Skin epidermis (tissue), 12 donors: ENCODE measurements around the gene BMP5.

Experiments used
- H3K27ac ChIP-seq, 21 experiments: fragments of 200-600 bp; sonication (generic) in 11 of 21; one replicate each; pipeline ENCODE4 v1.5.0; 2020; ENCODE audit warnings: mild to moderate bottlenecking in 3 of 21, inconsistent platforms in 2 of 21, moderate library complexity in 2 of 21
- H3K4me3 ChIP-seq, 7 experiments: fragments of 200-600 bp; sonication (generic) in 2 of 7; one replicate each; pipeline ENCODE4 v1.5.0; 2020; ENCODE audit warnings: inconsistent platforms in 2 of 7, mild to moderate bottlenecking in 2 of 7, moderate library complexity in 1 of 7

Gene BMP5

DNA sequence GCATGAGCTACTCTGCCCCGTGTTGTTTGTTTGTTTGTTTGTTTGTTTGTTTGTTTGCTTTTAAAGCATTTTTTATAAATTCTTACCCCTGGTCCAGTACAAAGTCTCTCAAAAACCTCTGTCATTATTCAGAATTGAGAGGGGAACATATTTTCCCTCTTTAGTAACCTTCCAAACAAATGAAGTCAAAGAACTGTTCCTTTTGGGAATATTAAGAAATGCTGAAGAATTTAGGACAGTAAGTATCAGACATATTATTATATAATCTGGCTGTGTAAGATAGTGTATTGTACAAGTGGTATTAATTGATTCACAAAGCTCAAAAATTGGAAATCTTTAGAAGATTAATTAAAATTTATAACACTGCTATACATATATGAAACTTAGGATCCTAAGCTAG is 54.7 kb downstream of the BMP5 start:
- Histone ChIP-seq H3K4me3 (no peak overlapping the region), H3K27ac (no peak overlapping the region)

DNA sequence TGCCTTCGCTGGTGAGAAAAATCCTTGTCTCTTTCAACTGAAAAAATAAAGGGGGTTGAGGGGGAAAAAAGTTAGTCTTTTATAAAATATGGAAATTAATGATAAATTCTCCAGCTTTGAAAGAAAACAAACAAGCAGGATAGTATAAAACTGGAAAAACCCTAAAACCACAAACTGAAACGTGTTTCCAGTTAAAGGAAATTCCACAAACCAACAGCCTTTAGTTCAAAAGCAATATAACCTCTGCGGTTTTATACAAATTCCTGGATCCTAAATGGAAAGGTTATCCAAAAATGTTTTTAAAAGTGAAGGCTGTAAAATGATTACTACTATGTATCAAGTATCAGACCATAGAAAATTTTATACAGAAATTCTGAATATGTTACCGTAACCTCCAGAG is 55.6 kb downstream of the BMP5 start:
- no peak overlapping the region for H3K27ac ChIP-seq

DNA sequence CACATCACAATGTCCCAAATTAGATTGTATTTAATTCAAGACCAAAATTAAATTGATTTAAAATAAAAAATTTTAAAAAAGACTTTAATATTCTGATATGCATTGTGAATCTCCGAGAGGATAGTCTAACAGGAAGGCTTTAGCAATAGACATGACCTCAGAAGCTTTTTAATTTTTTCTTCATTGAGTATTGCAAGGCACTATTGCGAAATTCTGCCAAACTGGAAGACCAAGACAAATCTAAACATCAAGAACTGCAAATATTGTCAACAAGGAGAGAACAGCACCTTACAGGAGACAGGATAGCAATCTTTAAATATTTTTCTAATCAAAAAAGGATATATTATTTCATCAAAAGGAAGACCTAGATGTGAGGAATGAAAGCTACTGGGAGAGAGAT is 56.9 kb downstream of the BMP5 start:
- Histone ChIP-seq H3K27ac (no peak overlapping the region), H3K4me3 (no peak overlapping the region)

More for the DNA sequence above, 55.6 kb downstream of the BMP5 start:
- H3K4me3 ChIP-seq, result no peak overlapping the region

DNA sequence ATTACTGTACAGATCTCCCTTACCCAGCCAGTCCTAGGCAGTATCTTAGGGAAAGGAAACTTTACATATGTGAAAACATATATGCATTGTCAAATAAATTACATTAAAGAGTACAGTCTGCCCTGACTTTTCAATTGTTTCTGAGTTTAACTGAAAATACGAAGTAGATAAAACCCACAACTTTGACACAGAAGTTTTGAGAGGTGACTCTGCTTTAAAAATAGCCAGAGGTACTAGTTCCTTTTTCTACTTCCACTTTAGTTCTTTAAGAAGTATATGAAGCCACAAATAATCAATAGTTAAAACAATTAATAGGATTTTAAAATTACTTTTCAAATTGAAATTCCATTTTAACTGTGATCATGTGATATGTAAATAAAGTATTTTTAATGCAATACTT is 62.9 kb downstream of the BMP5 start:
- H3K27ac ChIP-seq, result no peak overlapping the region
- H3K4me3 ChIP-seq, result no peak overlapping the region

DNA sequence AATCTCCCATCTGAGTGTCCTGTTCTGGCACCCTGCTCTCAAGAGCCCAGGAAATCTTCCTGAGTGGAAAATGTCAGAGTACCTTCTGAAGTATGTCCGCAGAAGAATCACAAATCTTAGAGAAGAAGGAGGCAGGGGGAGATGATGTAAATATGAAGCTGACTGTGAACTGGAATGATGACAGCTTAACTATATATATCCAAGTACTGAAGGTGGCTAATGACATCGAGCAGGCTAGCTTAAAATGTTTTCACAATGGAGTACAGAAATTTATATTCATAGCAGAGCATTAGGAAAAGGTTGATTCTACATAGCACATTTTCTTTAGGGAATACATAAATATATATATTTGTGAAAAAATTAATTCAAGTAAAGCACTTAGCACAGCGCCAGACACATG is 64.3 kb downstream of the BMP5 start:
- Histone ChIP-seq H3K27ac (no peak overlapping the region), H3K4me3 (no peak overlapping the region)

DNA sequence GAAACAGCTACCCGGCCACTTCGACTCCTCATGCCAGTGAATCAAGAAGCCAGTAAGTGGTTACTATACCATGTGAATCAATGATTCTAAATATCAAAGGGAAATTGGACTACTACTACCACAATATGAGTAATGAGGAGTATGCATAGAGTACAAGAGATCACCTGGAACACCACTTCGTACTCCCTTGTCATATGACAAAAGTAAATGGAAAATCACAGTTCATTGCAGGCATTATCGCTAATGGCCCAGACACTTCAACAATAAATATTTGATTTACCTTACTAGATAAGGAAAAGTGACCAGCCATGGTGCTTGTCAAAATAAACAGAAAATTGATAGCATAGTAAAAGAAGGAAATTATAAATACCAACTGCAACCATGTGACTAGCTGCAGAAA is 73.1 kb downstream of the BMP5 start:
- Histone ChIP-seq H3K4me3 (no peak overlapping the region), H3K27ac (no peak overlapping the region)

DNA sequence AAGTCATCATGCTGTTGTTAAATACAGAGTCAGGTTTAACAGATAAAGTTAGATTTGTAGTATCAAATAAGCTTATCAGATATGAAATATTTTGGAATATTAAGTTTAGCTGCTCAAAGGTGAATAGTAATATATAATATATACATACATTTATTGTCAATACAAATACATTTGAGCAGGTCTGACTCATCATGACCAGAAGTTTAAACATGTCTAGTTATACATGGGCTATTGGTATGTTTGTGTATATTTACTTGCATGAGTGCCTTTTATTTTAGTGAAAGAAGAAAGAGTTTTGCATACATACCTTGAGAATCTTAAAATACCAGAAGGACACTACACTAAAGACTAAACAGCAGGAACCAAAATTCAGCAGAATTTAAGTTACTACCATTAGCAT is 76.8 kb downstream of the BMP5 start:
- Histone ChIP-seq H3K4me3 (no peak overlapping the region), H3K27ac (no peak overlapping the region)

DNA sequence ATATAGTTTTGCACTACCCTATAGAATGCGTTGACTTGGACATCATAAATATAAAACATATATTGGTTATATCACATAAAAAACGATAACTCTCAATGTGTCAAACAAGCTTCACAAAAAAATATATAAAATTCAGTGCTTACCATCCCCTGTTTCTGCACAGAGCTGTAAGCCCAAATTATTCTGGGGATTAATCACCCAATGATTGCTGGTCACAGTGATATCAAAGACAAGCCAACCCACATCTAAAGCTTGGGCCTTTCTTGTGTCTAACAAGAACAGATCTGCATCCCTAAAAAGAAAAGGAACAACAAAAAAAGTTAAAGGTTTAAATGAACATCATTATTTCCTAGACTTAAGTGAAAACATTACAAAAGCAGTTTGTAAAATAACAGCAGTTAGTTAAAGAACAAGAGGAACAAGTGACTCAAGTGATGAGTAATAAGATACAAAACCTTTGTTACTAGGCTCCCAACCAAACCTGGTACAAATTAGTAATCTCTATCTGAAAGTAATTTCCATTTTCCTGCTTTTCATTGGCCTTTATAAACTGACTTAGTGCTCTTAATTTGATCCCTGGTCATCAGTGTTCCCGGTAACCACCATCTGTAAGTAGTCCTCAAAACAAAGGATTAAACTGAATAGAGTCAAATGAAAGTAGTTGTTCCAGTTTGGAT is 81.1 kb downstream of the BMP5 start:
- H3K27ac ChIP-seq, result no peak overlapping the region
- H3K4me3 ChIP-seq, result no peak overlapping the region

DNA sequence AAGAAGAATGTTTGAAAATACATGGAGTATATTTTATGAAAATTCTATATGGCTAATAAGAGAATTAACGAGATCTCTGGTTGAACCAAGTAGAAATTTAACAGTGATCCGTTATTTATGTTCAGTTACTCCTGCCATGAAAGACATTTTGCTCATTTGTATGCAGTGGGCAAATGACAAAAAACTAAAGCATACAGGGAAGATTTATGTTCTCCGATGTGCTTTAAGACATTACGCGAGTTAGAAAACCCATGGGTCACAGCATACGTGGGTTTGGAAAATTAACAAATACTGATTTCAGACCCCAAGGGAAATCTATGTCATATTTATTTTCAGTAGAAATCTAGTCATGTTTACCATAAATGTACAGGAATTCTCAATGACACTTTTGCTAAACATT is 90.1 kb downstream of the BMP5 start:
- Histone ChIP-seq H3K4me3 (no peak overlapping the region), H3K27ac (no peak overlapping the region)

DNA sequence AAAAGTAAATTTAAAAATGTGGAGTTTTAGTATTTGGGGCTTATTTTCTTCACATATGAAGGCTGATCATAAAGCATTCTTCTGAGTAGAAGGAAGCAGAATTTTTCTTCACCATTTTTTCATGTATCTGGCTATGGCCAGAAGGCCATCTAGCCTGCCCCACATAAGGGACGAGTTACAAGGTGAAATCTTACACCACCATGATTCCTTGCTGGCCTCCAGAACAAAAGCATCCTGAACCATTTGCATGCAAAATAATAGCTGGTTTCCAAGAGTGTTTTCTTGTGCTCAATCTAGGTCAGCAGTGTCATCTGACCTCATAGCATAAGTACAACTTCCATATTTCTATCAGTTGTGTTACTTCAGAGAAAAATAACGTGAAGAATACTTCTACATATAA is 93.1 kb downstream of the BMP5 start:
- Histone ChIP-seq H3K27ac (no peak overlapping the region), H3K4me3 (no peak overlapping the region)

DNA sequence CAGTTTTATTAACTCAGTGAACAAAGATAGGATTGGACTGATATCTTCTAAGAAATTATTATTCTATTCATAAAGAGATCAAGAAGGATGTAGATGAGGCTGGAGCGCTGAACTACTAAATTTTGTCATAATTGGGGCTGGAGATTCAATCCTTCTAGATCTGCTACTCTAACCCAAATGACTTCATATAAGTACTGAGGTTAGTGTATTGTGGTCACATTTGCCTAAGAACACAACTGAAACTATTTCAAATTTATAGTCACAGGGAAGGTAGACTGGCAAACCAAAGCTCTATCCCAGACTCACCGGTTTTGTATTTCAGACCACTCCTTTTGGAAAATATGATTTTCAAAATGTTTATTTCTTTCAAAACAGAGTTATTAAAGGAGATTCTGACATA is 96.7 kb downstream of the BMP5 start:
- Histone ChIP-seq H3K27ac (no peak overlapping the region), H3K4me3 (no peak overlapping the region)

DNA sequence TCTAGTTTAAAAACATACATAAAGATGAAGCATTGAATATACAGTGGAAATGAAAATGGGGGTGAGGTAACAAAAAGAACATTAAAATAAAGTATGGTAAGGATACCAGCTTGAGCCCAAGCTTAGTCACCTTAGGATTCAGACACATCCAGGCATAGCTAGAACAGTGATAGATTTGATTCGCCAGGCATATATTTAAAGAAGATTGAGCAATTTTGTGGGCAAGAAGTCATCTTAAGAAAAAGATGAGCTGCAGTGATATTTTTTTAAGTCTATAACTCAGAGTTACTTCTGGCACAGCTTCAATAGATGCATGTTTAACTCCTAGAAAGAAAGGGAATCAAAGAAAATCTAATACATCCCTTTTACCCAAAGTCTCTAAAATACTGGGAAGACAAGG is 97.9 kb downstream of the BMP5 start:
- no peak overlapping the region for H3K4me3 ChIP-seq

DNA sequence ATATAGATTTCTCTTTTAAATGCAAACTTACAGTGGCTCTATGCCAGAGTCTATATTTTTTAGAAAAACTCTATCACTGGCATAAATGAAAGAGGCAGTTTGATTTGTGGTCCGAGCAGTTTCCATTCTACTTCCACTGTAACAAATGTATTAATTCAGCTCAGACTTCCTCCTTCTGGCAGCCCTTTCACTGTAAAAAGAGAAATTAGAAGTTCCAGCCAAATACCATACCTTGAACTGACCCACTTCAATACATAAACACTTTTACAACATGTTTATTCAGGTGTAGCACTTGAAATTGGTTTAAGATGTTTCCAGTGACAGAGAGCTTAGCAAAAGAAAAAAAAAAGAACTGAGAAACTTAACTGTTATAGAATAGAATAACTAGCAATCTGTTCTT is 99.3 kb downstream of the BMP5 start:
- no peak overlapping the region for H3K4me3 ChIP-seq
- no peak overlapping the region for H3K27ac ChIP-seq

More for the DNA sequence above, 97.9 kb downstream of the BMP5 start:
- no peak overlapping the region for H3K27ac ChIP-seq

DNA sequence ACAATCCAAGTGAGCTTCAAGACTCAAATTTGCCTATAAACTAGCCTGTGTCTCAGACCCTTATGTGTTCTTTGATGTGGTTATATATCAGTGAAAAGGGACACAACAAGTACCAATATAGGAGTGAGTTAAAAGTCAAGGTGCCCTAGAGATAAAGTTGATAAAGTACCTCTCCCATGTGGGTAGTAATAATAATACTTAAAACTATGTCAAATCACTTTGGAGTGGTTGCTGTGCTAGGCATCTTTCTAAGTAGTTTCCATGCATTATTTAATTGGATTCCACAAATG is 100.4 kb downstream of the BMP5 start:
- no peak overlapping the region for H3K27ac ChIP-seq
- H3K4me3 ChIP-seq, result no peak overlapping the region

DNA sequence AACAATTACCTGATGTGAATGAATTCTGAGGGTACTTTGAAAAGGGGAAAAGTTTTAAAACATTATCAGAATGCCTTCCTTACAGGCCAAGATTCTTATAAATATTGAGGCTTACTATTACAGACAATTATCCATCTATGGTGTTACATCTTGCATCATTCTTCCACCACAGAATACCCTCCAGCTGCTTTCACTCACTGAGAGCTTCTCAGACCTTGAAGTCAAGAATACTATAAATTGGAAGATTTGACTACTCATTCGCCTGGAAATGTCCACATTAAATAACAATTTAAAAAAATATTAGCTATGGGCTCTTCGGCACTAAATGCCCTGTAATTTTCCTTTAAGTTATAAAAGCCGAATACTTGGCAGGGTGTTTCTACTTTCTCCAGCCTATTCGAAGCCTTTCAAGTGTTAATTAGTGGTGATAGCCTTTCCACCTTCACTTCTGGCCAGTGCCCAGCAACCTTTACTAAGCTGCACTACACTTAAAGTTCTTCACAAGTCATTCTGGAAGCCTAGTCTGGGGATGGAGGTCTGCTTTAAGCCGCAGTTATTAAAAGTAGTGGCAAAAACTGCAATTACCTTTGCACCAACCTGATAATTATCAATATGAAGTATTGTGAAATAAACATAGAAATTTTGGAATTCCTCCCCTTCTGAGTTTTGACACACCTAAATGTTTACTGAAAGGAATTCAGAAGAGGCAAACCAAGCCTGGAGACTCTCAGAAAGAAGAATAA is 100.9 kb downstream of the BMP5 start:
- H3K4me3 ChIP-seq, result no peak overlapping the region
- no peak overlapping the region for H3K27ac ChIP-seq

DNA sequence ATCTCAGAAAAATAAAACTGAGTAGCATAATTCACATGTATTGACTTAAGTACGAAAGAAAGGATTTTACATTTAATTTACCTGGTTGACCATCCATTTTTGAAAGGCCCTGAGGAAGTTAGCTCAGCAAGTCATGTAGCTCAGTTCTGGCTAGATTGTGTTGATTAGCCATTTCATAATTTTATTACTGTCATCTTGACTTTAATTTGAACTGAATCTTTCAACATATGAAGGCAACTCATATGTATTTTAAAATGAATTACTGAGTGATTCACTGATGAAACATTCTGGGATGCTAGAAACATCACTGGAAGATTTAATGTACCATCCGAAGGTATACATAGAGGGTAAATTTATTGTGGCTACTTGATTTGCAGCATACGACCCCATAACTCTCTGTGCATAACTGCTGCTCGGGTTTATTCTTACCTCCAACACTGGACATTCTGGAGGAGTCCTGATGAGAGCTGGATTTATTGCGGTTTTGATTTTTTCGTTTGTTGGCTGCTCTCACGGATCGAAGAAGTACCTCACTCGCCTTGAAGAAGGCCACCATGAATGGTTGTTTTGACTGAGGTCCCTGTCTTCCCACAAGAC is 101.7 kb downstream of the BMP5 start:
- no peak overlapping the region for H3K4me3 ChIP-seq
- no peak overlapping the region for H3K27ac ChIP-seq

DNA sequence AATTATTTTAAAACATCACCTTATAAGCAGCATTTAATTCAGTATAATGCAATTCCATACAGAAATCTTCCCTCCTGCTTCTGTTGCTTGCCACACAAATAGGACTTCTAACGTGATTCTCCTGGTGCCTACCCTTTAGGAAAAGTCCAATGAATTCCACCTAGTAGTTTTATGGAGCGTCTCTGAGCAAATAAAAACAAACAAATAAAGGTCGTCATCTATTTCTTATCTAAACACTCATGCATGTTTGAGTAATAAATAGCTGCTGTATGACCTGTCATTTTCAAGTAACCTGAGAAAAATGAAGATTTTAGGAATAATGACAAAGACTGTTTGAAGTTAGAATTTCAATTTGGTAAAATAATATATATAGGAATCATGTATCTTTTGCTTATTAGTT is 102.7 kb downstream of the BMP5 start:
- Histone ChIP-seq H3K27ac (no peak overlapping the region), H3K4me3 (no peak overlapping the region)

DNA sequence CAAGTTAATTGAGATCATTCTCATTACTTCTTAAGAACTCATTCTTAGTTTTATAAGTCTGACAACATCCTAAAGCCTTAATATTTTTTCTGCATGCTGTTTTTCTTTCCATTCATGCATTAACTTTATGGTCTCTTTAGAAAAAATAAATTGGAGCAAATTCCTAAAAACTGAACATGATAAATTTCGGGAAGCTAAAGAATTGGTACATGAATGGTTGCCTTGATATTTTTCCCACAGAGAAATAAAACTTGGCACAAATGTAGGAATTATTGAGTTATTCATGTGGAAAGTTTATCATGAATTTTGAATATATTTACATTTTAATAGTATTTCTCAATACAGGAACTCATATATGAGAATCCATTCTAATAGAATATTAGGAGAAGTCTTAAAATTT is 115.9 kb downstream of the BMP5 start:
- Histone ChIP-seq H3K27ac (no peak overlapping the region), H3K4me3 (no peak overlapping the region)

DNA sequence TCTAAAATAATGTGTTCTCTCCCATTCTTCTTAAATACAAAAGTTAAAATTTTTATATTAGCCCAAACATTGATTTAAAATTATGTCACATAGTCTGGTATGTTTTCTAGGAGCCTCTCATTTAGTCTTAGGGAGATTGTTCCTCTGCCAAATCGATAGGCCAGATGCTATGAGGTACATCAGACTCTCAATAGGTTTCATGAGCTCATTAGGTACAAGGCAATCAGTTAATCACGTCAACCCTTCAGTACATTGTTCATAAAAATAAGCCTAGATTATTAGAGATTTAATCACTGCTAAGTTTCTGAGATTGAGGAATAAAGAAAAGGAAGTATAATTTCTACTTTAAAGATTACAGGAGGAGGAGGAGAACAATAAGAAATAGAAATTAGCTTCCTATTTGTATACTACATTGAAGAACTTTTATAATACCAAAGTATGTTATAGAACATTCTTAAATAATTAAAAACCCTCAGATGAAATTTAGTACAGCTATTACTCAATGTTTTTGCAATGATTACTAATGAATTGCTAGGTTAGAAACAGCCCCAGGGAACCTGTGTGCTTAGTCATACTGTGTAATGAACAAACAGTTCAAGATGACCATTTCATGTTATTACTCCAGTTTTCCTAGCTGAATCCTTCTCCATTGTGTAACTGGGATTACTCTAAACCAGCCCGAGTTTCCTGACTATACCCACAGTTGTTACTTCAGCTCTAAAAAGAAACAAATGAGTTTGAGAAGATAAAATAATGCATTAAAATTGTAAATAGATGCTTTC is 117.0 kb downstream of the BMP5 start:
- Histone ChIP-seq H3K4me3 (no peak overlapping the region), H3K27ac (no peak overlapping the region)

DNA sequence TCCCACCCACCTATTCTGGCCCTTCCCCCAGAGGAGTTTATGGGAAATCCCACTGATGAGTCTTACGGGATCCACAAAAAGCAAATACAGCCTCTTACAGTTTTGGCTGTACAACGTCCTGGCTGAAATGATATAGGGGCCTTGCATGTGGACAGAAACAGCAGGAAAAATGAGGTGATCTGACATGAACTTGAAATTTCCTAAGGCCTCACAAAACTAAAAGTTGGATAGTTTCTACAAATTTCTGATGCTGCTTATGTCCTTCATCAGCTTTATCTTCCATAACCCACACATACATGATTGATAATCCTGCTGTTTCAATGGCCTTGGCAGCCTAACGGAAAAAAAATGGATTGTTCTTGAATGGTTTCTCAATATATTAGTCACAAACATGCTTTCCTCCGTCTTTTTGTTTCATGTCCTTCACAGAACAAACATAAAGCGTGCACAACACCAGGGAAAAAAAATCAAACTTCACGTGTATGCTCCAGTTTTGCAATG is 118.8 kb downstream of the BMP5 start:
- Histone ChIP-seq H3K4me3 (no peak overlapping the region), H3K27ac (no peak overlapping the region)

DNA sequence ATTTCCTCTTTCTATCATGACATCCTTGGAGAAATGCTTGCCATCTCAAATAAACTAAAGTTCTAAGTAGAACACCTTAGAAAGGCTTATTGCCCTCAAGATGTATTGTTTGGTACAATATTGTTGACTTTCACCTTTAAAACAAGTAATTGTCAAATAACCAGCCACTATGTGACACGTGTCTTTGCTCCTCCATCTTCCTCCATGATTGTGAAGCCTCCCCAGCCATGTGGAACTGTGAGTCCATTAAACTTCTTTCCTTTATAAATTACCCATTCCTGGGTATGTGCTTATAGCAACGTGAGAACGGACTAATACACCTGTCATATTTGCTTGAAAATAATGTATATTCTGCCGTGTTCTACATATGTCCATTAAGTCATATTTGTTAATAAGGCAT is 126.5 kb downstream of the BMP5 start:
- H3K27ac ChIP-seq, result no peak overlapping the region
- H3K4me3 ChIP-seq, result no peak overlapping the region
